Measurements from ENCODE around the gene ARHGDIA. TPM values are rescaled to one million over a fixed set of nuclear protein-coding genes. Genes with fewer than 3 reads are reported as not detected.

ARHGDIA gene
- total RNA-seq, 2 experiments from 2014 or later, result 265 to 715 TPM

- no TSS peak for BruUV-seq (replicated peaks)
- Histone ChIP-seq H3K4me3 (ENCODE audit: low read depth, low read length, poor library complexity, severe bottlenecking) (peak overlapping the region; percentile 97), H3K9me2 (ENCODE audit: insufficient read depth, low read length) (no peaks in the 10 kb centered on the region), H2AFZ (ENCODE audit: low read length) (no peak overlapping the region), H3K36me3 (ENCODE audit: insufficient read depth, low read length) (peaks cover 54% of the 10 kb centered on the region), H3K79me2 (ENCODE audit: insufficient read depth, low read depth, low read length) (peaks cover 31% of the 10 kb centered on the region), H3K27ac (ENCODE audit: low read depth, low read length, poor library complexity, severe bottlenecking) (peak overlapping the region; percentile 85), H4K20me1 (ENCODE audit: insufficient read depth, low read length) (no peaks in the 10 kb centered on the region), H3K4me1 (ENCODE audit: insufficient read depth, low read length, poor library complexity, severe bottlenecking) (peaks cover 68% of the 10 kb centered on the region), H3K9me3 (ENCODE audit: low read length) (no peaks in the 10 kb centered on the region), H3K4me2 (ENCODE audit: low read length) (peak overlapping the region; percentile 98)
- DNase-seq (ENCODE audit: low spot score), result peak; percentile 76
- TF ChIP-seq, protein P1, sequence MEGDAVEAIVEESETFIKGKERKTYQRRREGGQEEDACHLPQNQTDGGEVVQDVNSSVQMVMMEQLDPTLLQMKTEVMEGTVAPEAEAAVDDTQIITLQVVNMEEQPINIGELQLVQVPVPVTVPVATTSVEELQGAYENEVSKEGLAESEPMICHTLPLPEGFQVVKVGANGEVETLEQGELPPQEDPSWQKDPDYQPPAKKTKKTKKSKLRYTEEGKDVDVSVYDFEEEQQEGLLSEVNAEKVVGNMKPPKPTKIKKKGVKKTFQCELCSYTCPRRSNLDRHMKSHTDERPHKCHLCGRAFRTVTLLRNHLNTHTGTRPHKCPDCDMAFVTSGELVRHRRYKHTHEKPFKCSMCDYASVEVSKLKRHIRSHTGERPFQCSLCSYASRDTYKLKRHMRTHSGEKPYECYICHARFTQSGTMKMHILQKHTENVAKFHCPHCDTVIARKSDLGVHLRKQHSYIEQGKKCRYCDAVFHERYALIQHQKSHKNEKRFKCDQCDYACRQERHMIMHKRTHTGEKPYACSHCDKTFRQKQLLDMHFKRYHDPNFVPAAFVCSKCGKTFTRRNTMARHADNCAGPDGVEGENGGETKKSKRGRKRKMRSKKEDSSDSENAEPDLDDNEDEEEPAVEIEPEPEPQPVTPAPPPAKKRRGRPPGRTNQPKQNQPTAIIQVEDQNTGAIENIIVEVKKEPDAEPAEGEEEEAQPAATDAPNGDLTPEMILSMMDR (conservative IDR thresholded peaks at IDR 0.05; ENCODE audit: low read length), result no peak
- TF ChIP-seq EZH2phosphoT487 (IDR thresholded peaks at IDR 0.05; ENCODE audit: borderline replicate concordance, low read depth, low read length), result no peak
- POLR2A ChIA-PET, result interaction anchor here (0.9 to 2.2 kb wide), 3 partner anchors 23 to 47 kb away, joined by 4 to 18 read pairs (median 4); no protein-coding TSS in a partner anchor
- CTCF ChIA-PET (ENCODE audit: unreplicated experiment), result interaction anchor here (1.2 kb wide), 1 partner anchor 58 kb away, joined by 4 read pairs; no protein-coding TSS in a partner anchor
- intact Hi-C loops (cut with micrococcal nuclease; ENCODE audit: unreplicated experiment), result loop anchor here (2.0 to 5.0 kb wide), 5 partner anchors 20 to 353 kb away; partner anchors contain the start of genes ALYREF, ANAPC11, DCXR and MAFG
Measured at GRCh38 chr17:81870131-81870980, 781 bp downstream of the ARHGDIA start.

- ChIA-PET POLR2A (interaction anchor here (0.9 to 2.2 kb wide), 2 partner anchors 24 to 48 kb away, joined by 4 to 18 read pairs; no protein-coding TSS in a partner anchor), CTCF (ENCODE audit: unreplicated experiment) (interaction anchor here (0.9 to 1.2 kb wide), 2 partner anchors 11 to 59 kb away, joined by 3 to 4 read pairs; no protein-coding TSS in a partner anchor)
- Histone ChIP-seq H3K4me3 (ENCODE audit: low read depth, low read length, poor library complexity, severe bottlenecking) (peak overlapping the region; percentile 97), H3K27ac (ENCODE audit: low read depth, low read length, poor library complexity, severe bottlenecking) (peak overlapping the region; percentile 85), H3K79me2 (ENCODE audit: insufficient read depth, low read depth, low read length) (peaks cover 31% of the 10 kb centered on the region), H3K4me1 (ENCODE audit: insufficient read depth, low read length, poor library complexity, severe bottlenecking) (peaks cover 64% of the 10 kb centered on the region), H4K20me1 (ENCODE audit: insufficient read depth, low read length) (no peaks in the 10 kb centered on the region), H2AFZ (ENCODE audit: low read length) (no peak overlapping the region), H3K9me2 (ENCODE audit: insufficient read depth, low read length) (no peaks in the 10 kb centered on the region), H3K4me2 (ENCODE audit: low read length) (peak overlapping the region; percentile 98), H3K9me3 (ENCODE audit: low read length) (no peaks in the 10 kb centered on the region), H3K36me3 (ENCODE audit: insufficient read depth, low read length) (peaks cover 63% of the 10 kb centered on the region)
- DNase-seq (ENCODE audit: low spot score), result peak; percentile 69
- TF ChIP-seq, protein P1 (conservative IDR thresholded peaks at IDR 0.05; ENCODE audit: low read length), result peak; percentile 94
- no peak for TF ChIP-seq EZH2phosphoT487 (IDR thresholded peaks at IDR 0.05; ENCODE audit: borderline replicate concordance, low read depth, low read length)
- intact Hi-C loops (cut with micrococcal nuclease; ENCODE audit: unreplicated experiment), result loop anchor here (1.0 to 5.0 kb wide), 6 partner anchors 21 to 352 kb away; partner anchors contain the start of genes ALYREF, ANAPC11, DCXR and MAFG
- BruUV-seq (replicated peaks), result no TSS peak
Measured at GRCh38 chr17:81869221-81870130, 1.7 kb downstream of the ARHGDIA start.
